ENCODE measurements around the gene ASPHD2. TPM values are rescaled to one million over a fixed set of nuclear protein-coding genes. Genes with fewer than 3 reads are reported as not detected.

The ASPHD2 gene
- total and polyA plus RNA-seq, 10 of the 15 experiments (the other 5 are each of a cell fraction or from before 2014, with no cell fraction given), result 1.6 to 10.6 (median 5.2) TPM

- intact Hi-C loops (cut with micrococcal nuclease; ENCODE audit: unreplicated experiment) (no loop called here), in situ Hi-C loops (cut with MboI) (no loop called here)
- ChIA-PET RAD21 (ENCODE audit: unreplicated experiment) (no interaction called here), POLR2A (no interaction called here), CTCF (no interaction called here), SMC1A (ENCODE audit: uncharacterized antibody, unreplicated experiment) (interaction anchor here (1.1 kb wide), 1 partner anchor 20 kb away, joined by 3 read pairs; no protein-coding TSS in a partner anchor)
- H3K79me2 ChIP-seq (ENCODE audit: control insufficient read depth, insufficient read depth, low read length), result no peaks in the 10 kb centered on the region
- no peaks in the 10 kb centered on the region for H3K9me3 ChIP-seq (replicated peaks; ENCODE audit: control insufficient read depth, insufficient read depth, low read length)
- DNase-seq (ENCODE audit: low read depth, low spot score) (no peak), ATAC-seq (no peak), FAIRE-seq (no peak)
- BruUV-seq (replicated peaks), result no TSS peak
- no peaks in the 10 kb centered on the region for H3K36me3 ChIP-seq (ENCODE audit: control insufficient read depth in 2 of 2, insufficient read depth in 2 of 2, low read length in 1 of 2)
- no peak overlapping the region for H3K4me2 ChIP-seq (ENCODE audit: control insufficient read depth, insufficient read depth)
- no peak overlapping the region for H3K4me3 ChIP-seq
- TF ChIP-seq IKZF2 (IDR thresholded peaks at IDR 0.05) (no peak), RAD51 (IDR thresholded peaks at IDR 0.05) (no peak), TBL1XR1 (IDR thresholded peaks at IDR 0.05; ENCODE audit: low read depth, low read length) (no peak), MXI1 (IDR thresholded peaks at IDR 0.05; ENCODE audit: low read depth, low read length) (no peak), NBN (IDR thresholded peaks at IDR 0.05) (no peak), HDAC6 (IDR thresholded peaks at IDR 0.05; ENCODE audit: unreplicated experiment) (no peak), RBBP5 (conservative IDR thresholded peaks at IDR 0.05) (no peak), POLR2A (IDR thresholded peaks at IDR 0.05; ENCODE audit: low read depth, low read length) (no peak), STAT1 (conservative IDR thresholded peaks at IDR 0.05) (no peak), RCOR1 (conservative IDR thresholded peaks at IDR 0.05; ENCODE audit: low read depth, low read length) (no peak), PAX8 (IDR thresholded peaks at IDR 0.05) (no peak), ATF7 (IDR thresholded peaks at IDR 0.05; ENCODE audit: low read depth) (no peak), ZNF592 (IDR thresholded peaks at IDR 0.05) (no peak), NFXL1 (IDR thresholded peaks at IDR 0.05; ENCODE audit: borderline replicate concordance) (no peak), HSF1 (IDR thresholded peaks at IDR 0.05; ENCODE audit: low read depth, low read length) (no peak), ZNF384 (IDR thresholded peaks at IDR 0.05; ENCODE audit: borderline replicate concordance, low read depth, low read length) (no peak), TCF7 (IDR thresholded peaks at IDR 0.05; ENCODE audit: borderline replicate concordance) (no peak), ZBED1 (IDR thresholded peaks at IDR 0.05; ENCODE audit: borderline replicate concordance) (no peak)
- TF ChIP-seq, protein P1, sequence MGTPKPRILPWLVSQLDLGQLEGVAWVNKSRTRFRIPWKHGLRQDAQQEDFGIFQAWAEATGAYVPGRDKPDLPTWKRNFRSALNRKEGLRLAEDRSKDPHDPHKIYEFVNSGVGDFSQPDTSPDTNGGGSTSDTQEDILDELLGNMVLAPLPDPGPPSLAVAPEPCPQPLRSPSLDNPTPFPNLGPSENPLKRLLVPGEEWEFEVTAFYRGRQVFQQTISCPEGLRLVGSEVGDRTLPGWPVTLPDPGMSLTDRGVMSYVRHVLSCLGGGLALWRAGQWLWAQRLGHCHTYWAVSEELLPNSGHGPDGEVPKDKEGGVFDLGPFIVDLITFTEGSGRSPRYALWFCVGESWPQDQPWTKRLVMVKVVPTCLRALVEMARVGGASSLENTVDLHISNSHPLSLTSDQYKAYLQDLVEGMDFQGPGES (IDR thresholded peaks at IDR 0.05), result no peak
- TF ChIP-seq, protein P2, sequence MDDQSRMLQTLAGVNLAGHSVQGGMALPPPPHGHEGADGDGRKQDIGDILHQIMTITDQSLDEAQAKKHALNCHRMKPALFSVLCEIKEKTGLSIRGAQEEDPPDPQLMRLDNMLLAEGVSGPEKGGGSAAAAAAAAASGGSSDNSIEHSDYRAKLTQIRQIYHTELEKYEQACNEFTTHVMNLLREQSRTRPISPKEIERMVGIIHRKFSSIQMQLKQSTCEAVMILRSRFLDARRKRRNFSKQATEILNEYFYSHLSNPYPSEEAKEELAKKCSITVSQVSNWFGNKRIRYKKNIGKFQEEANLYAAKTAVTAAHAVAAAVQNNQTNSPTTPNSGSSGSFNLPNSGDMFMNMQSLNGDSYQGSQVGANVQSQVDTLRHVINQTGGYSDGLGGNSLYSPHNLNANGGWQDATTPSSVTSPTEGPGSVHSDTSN (IDR thresholded peaks at IDR 0.05; ENCODE audit: insufficient replicate concordance, low read depth, low read length), result no peak
- H2AFZ ChIP-seq (ENCODE audit: control insufficient read depth, low read depth, low read length), result no peak overlapping the region
- 58% methylated on average over 4 of the region's 4 CpGs for WGBS (ENCODE audit: insufficient coverage, insufficient replicate concordance, low lambda C conversion rate, missing lambda C conversion rate)
- no peaks in the 10 kb centered on the region for H4K20me1 ChIP-seq (ENCODE audit: control insufficient read depth, insufficient read depth)
- no peak overlapping the region for H3K27ac ChIP-seq (ENCODE audit: control insufficient read depth, insufficient read depth)
- no peaks in the 10 kb centered on the region for H3K4me1 ChIP-seq (ENCODE audit: control insufficient read depth, insufficient read depth, low read length)
- no peak overlapping the region for H3K9ac ChIP-seq (ENCODE audit: control insufficient read depth, insufficient read depth, low read length)
- H3K27me3 ChIP-seq (replicated peaks in 1 of 2; ENCODE audit: control insufficient read depth in 2 of 2, insufficient read depth in 2 of 2, low read length in 1 of 2), result peaks cover 0 to 1% of the 10 kb centered on the region in 2 experiments; a peak in 3 of 4 replicates
Measured at GRCh38 chr22:26414347-26414746, 14.7 kb upstream of the ASPHD2 start.
